A673 (cell line): ENCODE results near the gene DOK1. TPM values are rescaled to one million over a fixed set of nuclear protein-coding genes. Genes with fewer than 3 reads are reported as not detected.

Experiments used
- BruUV-seq: library from RNA; stranded (reverse); fragments of 400-500 nt; replicated peaks from 2 replicates; lab custom pipeline; 2021; lab: Mats Ljungman, UMichigan
- CTCF ChIA-PET: fragments of 300-600 bp; sonication (Branson Sonifier 250); formaldehyde crosslinking; loops from one replicate; lab custom pipeline; 2022; ENCODE audit warnings: antibody characterized with exemption; lab: Charles Lee
- POLR2A ChIA-PET: fragments of 300-600 bp; sonication (Branson Sonifier 250); formaldehyde crosslinking; loops from one replicate; lab custom pipeline; 2022; ENCODE audit warnings: antibody characterized with exemption; ENCODE audit not compliant: low non-redundant PET; lab: Charles Lee
- DNase-seq: peaks from one replicate; pipeline ENCODE4 v3.0.0-alpha.2; 2015; ENCODE audit warnings: low spot score
- H3K27ac ChIP-seq: fragments of 200-600 bp; sonication (generic); 2 replicates; pipeline ENCODE4 v1.5.1; 2016; ENCODE audit warnings: mixed run types, low read depth, mild to moderate bottlenecking, mixed read lengths, antibody characterized with exemption, low read length; ENCODE audit not compliant: poor library complexity, severe bottlenecking
- H3K27me3 ChIP-seq: fragments of 200-600 bp; sonication (generic); replicated peaks from 2 replicates; pipeline ENCODE4 v1.6.1; 2017; ENCODE audit warnings: mixed run types, low read depth, mild to moderate bottlenecking, mixed read lengths, antibody characterized with exemption, low read length; ENCODE audit not compliant: insufficient read depth, poor library complexity
- H3K36me3 ChIP-seq: fragments of 200-600 bp; sonication (generic); 2 replicates; pipeline ENCODE4 v1.6.1; 2016; ENCODE audit warnings: mixed run types, mild to moderate bottlenecking, mixed read lengths, antibody characterized with exemption, low read length; ENCODE audit not compliant: insufficient read depth, poor library complexity, severe bottlenecking
- H3K4me1 ChIP-seq: fragments of 200-600 bp; sonication (generic); 2 replicates; pipeline ENCODE4 v1.6.1; 2017; ENCODE audit warnings: mixed run types, mild to moderate bottlenecking, mixed read lengths, antibody characterized with exemption, low read length; ENCODE audit not compliant: insufficient read depth, poor library complexity, severe bottlenecking
- H3K4me3 ChIP-seq: fragments of 200-600 bp; sonication (generic); 2 replicates; pipeline ENCODE4 v1.5.1; 2016; ENCODE audit warnings: low read depth, mixed run types, mild to moderate bottlenecking, mixed read lengths, low read length; ENCODE audit not compliant: poor library complexity, severe bottlenecking
- H3K9me3 ChIP-seq: fragments of 200-600 bp; sonication (generic); 2 replicates; pipeline ENCODE4 v1.6.1; 2016; ENCODE audit warnings: mixed run types, low read depth, mild to moderate bottlenecking, mixed read lengths, antibody characterized with exemption, low read length; ENCODE audit not compliant: poor library complexity, severe bottlenecking
- CTCF ChIP-seq: fragments of 300-800, 200-600 bp; sonication (generic); conservative IDR thresholded peaks from 2 replicates; pipeline ENCODE4 v1.5.1; 2017; ENCODE audit warnings: low read depth, mild to moderate bottlenecking, antibody characterized with exemption, low read length, moderate library complexity, mixed read lengths
- EZH2 ChIP-seq: fragments of 200-600 bp; sonication (generic); IDR thresholded peaks from 2 replicates; pipeline ENCODE4 v1.6.1; 2017; ENCODE audit warnings: borderline replicate concordance, low read depth, mild to moderate bottlenecking, mixed read lengths, antibody characterized with exemption, low read length; ENCODE audit not compliant: poor library complexity, severe bottlenecking
- intact Hi-C: fragments of 100-400 bp; cut with micrococcal nuclease; formaldehyde crosslinking; loops from one replicate; pipeline ENCODE4 v1.10.0; 2022; ENCODE audit not compliant: unreplicated experiment
- total RNA-seq: library from RNA; stranded (reverse); gene quantifications from 2 replicates; pipeline ENCODE4 v1.2.3, GENCODE V29; 2021

Gene DOK1
- total RNA-seq, 1 experiment from 2014 or later: 20.7 TPM

GRCh38 chr2:74546004-74546403, 8.5 kb upstream of the DOK1 start:
- POLR2A ChIA-PET: no interaction called here
- H3K27ac ChIP-seq: no peak overlapping the region
- TF ChIP-seq CTCF: no peak
- TF ChIP-seq EZH2: no peak
- H3K27me3 ChIP-seq: peaks cover 14% of the 10 kb centered on the region
- no TSS peak for BruUV-seq
- H3K36me3 ChIP-seq: no peaks in the 10 kb centered on the region
- intact Hi-C loops: no loop called here
- CTCF ChIA-PET: no interaction called here
- DNase-seq: no peak
- H3K4me1 ChIP-seq: peaks cover 10% of the 10 kb centered on the region
- H3K4me3 ChIP-seq: no peak overlapping the region
- H3K9me3 ChIP-seq: no peaks in the 10 kb centered on the region

GRCh38 chr2:74548285-74548899, 6.1 kb upstream of the DOK1 start:
- peaks cover 14% of the 10 kb centered on the region for H3K27me3 ChIP-seq
- intact Hi-C loops: no loop called here

GRCh38 chr2:74548900-74549826, 5.4 kb upstream of the DOK1 start:
- H3K36me3 ChIP-seq: no peaks in the 10 kb centered on the region
- H3K4me3 ChIP-seq: peak overlapping the region; percentile 48
- H3K27ac ChIP-seq: no peak overlapping the region
- intact Hi-C loops: no loop called here
- TF ChIP-seq CTCF (no peak), EZH2 (no peak)
- no peaks in the 10 kb centered on the region for H3K9me3 ChIP-seq
- peak; percentile 38 for DNase-seq
- no TSS peak for BruUV-seq
- ChIA-PET POLR2A (no interaction called here), CTCF (no interaction called here)
- peaks cover 14% of the 10 kb centered on the region for H3K27me3 ChIP-seq
- H3K4me1 ChIP-seq: peaks cover 5% of the 10 kb centered on the region

More at GRCh38 chr2:74548285-74548899, 6.1 kb upstream of the DOK1 start:
- no peak overlapping the region for H3K27ac ChIP-seq
- ChIA-PET CTCF (no interaction called here), POLR2A (no interaction called here)
- no TSS peak for BruUV-seq
- no peaks in the 10 kb centered on the region for H3K9me3 ChIP-seq
- DNase-seq: peak; percentile 29
- TF ChIP-seq CTCF (no peak), EZH2 (no peak)
- H3K4me1 ChIP-seq: peaks cover 5% of the 10 kb centered on the region
- H3K36me3 ChIP-seq: no peaks in the 10 kb centered on the region
- peak overlapping the region; percentile 48 for H3K4me3 ChIP-seq
